Measurements from ENCODE around the gene APBA3. TPM values are rescaled to one million over a fixed set of nuclear protein-coding genes. Genes with fewer than 3 reads are reported as not detected.

The APBA3 gene
- total RNA-seq, 2 experiments from 2014 or later = 38.2 to 41.8 TPM

DNA sequence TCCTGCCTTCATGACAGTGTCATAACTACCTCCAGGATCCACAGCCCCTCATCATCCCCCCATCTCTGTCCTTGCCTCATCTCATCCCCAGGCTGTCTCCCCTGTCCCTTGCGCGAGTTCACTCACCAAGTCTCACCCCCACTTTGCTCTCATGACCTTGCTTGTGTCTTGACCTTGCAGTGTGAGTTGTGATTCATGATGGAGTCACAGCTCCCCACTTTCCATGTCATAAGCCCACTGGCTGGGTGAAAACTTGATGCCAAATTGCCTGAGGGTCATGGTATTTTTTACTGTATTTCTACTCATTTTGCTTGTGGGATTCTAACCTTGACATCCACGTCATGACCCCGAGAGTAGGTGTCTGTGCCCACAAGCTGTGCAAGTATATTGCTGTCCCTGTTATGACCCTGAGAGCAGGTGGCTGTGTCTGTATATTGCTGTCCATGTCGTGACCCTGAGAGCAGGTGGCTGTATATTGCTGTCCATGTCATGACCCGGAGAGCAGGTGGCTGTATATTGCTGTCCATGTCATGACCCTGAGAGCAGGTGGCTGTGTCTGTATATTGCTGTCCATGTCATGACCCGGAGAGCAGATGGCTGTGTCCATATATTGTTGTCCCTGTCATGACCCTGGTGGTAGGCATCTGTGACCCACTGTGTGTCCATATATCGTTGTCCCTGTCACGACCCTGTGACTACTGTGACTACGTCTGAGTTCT is 23.8 kb downstream of the APBA3 start:
- Mint-ChIP-seq H3K4me3 (no peak overlapping the region), H3K27me3 (no peaks in the 10 kb centered on the region), H3K27ac (no peak overlapping the region), H3K4me1 (ENCODE audit: low read depth) (peaks cover 11% of the 10 kb centered on the region), H3K36me3 (no peaks in the 10 kb centered on the region), H3K9me3 (no peaks in the 10 kb centered on the region)
- ChIA-PET POLR2A (no interaction called here), CTCF (interaction anchor here (0.6 kb wide), 1 partner anchor 181 kb away, joined by 3 read pairs; no protein-coding TSS in a partner anchor)
- no peak for DNase-seq
- intact Hi-C loops (cut with micrococcal nuclease) = no loop called here

DNA sequence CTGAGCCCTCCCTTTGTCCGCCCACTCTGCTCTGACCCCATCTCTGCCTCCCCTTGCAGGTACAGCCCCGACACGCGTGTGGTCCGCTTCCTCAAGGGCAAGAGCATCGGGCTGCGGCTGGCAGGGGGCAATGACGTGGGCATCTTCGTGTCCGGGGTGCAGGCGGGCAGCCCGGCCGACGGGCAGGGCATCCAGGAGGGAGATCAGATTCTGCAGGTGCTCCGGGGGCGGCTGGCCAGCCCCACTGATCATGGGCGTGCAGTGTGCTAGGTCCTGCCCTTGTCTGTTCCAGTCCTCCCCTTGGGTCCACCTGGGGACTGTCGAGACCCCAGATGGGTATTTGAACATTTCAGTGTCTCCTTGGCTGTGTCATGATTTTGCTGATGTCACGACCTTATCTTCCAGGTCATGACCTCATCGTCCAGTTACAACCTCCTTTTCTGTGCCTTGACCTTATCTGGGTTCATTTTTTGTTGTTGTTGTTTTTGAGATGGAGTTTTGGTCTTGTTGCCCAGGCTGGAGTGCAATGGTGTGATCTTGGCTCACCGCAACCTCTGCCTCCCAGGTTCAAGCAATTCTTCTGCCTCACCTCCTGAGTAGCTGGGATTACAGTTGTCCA is 25.3 kb downstream of the APBA3 start:
- H3K9me3 Mint-ChIP-seq = no peaks in the 10 kb centered on the region
- no peak overlapping the region for H3K27ac Mint-ChIP-seq
- H3K4me1 Mint-ChIP-seq (ENCODE audit: low read depth) = peaks cover 11% of the 10 kb centered on the region
- intact Hi-C loops (cut with micrococcal nuclease) = no loop called here
- H3K4me3 Mint-ChIP-seq = no peak overlapping the region
- DNase-seq = no peak
- CTCF ChIA-PET = no interaction called here
- no peaks in the 10 kb centered on the region for H3K36me3 Mint-ChIP-seq
- no peaks in the 10 kb centered on the region for H3K27me3 Mint-ChIP-seq
- POLR2A ChIA-PET = no interaction called here

- H3K36me3 Mint-ChIP-seq = no peaks in the 10 kb centered on the region
- intact Hi-C loops (cut with micrococcal nuclease) = no loop called here
- POLR2A ChIA-PET = no interaction called here
- no peak overlapping the region for H3K27ac Mint-ChIP-seq
- H3K4me3 Mint-ChIP-seq = no peak overlapping the region
- CTCF ChIA-PET = no interaction called here
- no peaks in the 10 kb centered on the region for H3K27me3 Mint-ChIP-seq
- no peaks in the 10 kb centered on the region for H3K9me3 Mint-ChIP-seq
- peaks cover 7% of the 10 kb centered on the region for H3K4me1 Mint-ChIP-seq (ENCODE audit: low read depth)
- DNase-seq = no peak
These were observed 27.2 kb downstream of the APBA3 start for GRCh38 chr19:3734310-3734600.

GRCh38 chr19:3733549-3734309 is 27.8 kb downstream of the APBA3 start:
- Mint-ChIP-seq H3K27ac (no peak overlapping the region), H3K4me1 (ENCODE audit: low read depth) (peaks cover 1% of the 10 kb centered on the region), H3K4me3 (no peak overlapping the region), H3K9me3 (no peaks in the 10 kb centered on the region), H3K27me3 (no peaks in the 10 kb centered on the region), H3K36me3 (no peaks in the 10 kb centered on the region)
- intact Hi-C loops (cut with micrococcal nuclease) = no loop called here
- no peak for DNase-seq
- CTCF ChIA-PET = no interaction called here
- POLR2A ChIA-PET = no interaction called here

- intact Hi-C loops (cut with micrococcal nuclease) = no loop called here
- CTCF ChIA-PET = interaction anchor here (0.7 kb wide), 1 partner anchor 82 kb away, joined by 3 read pairs; no protein-coding TSS in a partner anchor
These were observed 29.4 kb downstream of the APBA3 start for GRCh38 chr19:3732108-3732507.

DNA sequence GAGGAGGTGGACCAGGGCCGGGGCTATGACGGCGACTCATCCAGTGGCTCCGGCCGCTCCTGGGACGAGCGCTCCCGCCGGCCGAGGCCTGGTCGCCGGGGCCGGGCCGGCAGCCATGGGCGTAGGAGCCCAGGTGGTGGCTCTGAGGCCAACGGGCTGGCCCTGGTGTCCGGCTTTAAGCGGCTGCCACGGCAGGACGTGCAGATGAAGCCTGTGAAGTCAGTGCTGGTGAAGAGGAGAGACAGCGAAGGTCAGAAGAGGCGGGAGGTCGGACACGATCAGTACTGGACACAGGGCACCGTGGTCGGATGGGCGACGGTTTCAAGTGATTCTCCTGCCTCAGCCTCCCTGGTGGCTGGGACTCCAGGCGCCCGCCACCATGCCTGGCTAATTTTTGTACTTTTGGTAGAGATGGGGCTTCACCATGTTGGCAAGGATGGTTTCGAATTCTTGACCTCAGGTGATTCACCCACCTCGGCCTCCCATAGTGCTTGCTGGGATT is 31.0 kb downstream of the APBA3 start:
- POLR2A ChIA-PET = no interaction called here
- no peak overlapping the region for H3K27ac Mint-ChIP-seq

More at GRCh38 chr19:3732108-3732507, 29.4 kb downstream of the APBA3 start:
- no peak overlapping the region for H3K4me3 Mint-ChIP-seq
- no peak overlapping the region for H3K27ac Mint-ChIP-seq
- DNase-seq = no peak
- no peaks in the 10 kb centered on the region for H3K36me3 Mint-ChIP-seq
- POLR2A ChIA-PET = no interaction called here
- no peaks in the 10 kb centered on the region for H3K27me3 Mint-ChIP-seq
- H3K4me1 Mint-ChIP-seq (ENCODE audit: low read depth) = no peaks in the 10 kb centered on the region
- no peaks in the 10 kb centered on the region for H3K9me3 Mint-ChIP-seq

GRCh38 chr19:3725640-3726310 is 35.7 kb downstream of the APBA3 start:
- Mint-ChIP-seq H3K36me3 (no peaks in the 10 kb centered on the region), H3K4me1 (ENCODE audit: low read depth) (peaks cover 7% of the 10 kb centered on the region), H3K4me3 (no peak overlapping the region), H3K27me3 (peaks cover 4% of the 10 kb centered on the region), H3K9me3 (no peaks in the 10 kb centered on the region), H3K27ac (no peak overlapping the region)
- CTCF ChIA-PET = no interaction called here
- intact Hi-C loops (cut with micrococcal nuclease) = no loop called here
- DNase-seq = no peak
- POLR2A ChIA-PET = no interaction called here

More for the DNA sequence above, 31.0 kb downstream of the APBA3 start:
- CTCF ChIA-PET = no interaction called here
- DNase-seq = no peak
- Mint-ChIP-seq H3K9me3 (no peaks in the 10 kb centered on the region), H3K4me1 (ENCODE audit: low read depth) (no peaks in the 10 kb centered on the region), H3K27me3 (no peaks in the 10 kb centered on the region), H3K4me3 (no peak overlapping the region), H3K36me3 (no peaks in the 10 kb centered on the region)
- intact Hi-C loops (cut with micrococcal nuclease) = no loop called here

DNA sequence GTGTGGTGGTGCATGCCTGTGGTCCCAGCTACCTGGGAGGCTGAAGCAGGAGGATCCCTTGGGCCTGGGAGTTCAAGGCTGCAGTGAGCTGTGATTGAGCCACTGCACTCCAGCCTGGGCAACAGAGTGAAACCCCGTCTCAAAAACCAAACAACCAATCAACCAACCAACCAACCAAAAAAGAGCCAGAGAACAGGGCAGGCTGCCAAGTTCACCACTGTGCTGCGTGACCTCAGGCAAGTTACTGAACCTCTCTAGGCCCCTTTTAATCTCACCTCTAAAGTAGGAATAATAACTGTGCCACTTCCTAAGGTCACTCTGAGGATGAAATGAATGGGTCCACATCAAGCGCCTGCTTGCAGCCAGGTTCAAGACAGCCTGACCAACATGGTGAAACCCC is 36.4 kb downstream of the APBA3 start:
- intact Hi-C loops (cut with micrococcal nuclease) = no loop called here
- Mint-ChIP-seq H3K4me3 (no peak overlapping the region), H3K27ac (no peak overlapping the region), H3K4me1 (ENCODE audit: low read depth) (peaks cover 7% of the 10 kb centered on the region), H3K9me3 (no peaks in the 10 kb centered on the region), H3K36me3 (no peaks in the 10 kb centered on the region), H3K27me3 (peaks cover 4% of the 10 kb centered on the region)
- POLR2A ChIA-PET = interaction anchor here (0.6 kb wide), 1 partner anchor 87 kb away, joined by 4 read pairs; no protein-coding TSS in a partner anchor
- no peak for DNase-seq
- CTCF ChIA-PET = no interaction called here

- Mint-ChIP-seq H3K36me3 (no peaks in the 10 kb centered on the region), H3K4me1 (ENCODE audit: low read depth) (peaks cover 7% of the 10 kb centered on the region), H3K4me3 (no peak overlapping the region), H3K9me3 (no peaks in the 10 kb centered on the region), H3K27ac (no peak overlapping the region), H3K27me3 (peaks cover 4% of the 10 kb centered on the region)
- ChIA-PET POLR2A (no interaction called here), CTCF (no interaction called here)
- intact Hi-C loops (cut with micrococcal nuclease) = no loop called here
- no peak for DNase-seq
These were observed 37.6 kb downstream of the APBA3 start for GRCh38 chr19:3723883-3724282.

- Mint-ChIP-seq H3K4me1 (ENCODE audit: low read depth) (peaks cover 7% of the 10 kb centered on the region), H3K36me3 (no peaks in the 10 kb centered on the region), H3K9me3 (no peaks in the 10 kb centered on the region), H3K27ac (no peak overlapping the region), H3K27me3 (peaks cover 4% of the 10 kb centered on the region), H3K4me3 (no peak overlapping the region)
- ChIA-PET POLR2A (interaction anchor here (1.1 kb wide), 1 partner anchor 96 kb away, joined by 4 read pairs; no protein-coding TSS in a partner anchor), CTCF (interaction anchor here (1.8 kb wide), 1 partner anchor 99 kb away, joined by 8 read pairs; no protein-coding TSS in a partner anchor)
- intact Hi-C loops (cut with micrococcal nuclease) = no loop called here
- no peak for DNase-seq
These were observed 38.4 kb downstream of the APBA3 start for GRCh38 chr19:3723110-3723488.

DNA sequence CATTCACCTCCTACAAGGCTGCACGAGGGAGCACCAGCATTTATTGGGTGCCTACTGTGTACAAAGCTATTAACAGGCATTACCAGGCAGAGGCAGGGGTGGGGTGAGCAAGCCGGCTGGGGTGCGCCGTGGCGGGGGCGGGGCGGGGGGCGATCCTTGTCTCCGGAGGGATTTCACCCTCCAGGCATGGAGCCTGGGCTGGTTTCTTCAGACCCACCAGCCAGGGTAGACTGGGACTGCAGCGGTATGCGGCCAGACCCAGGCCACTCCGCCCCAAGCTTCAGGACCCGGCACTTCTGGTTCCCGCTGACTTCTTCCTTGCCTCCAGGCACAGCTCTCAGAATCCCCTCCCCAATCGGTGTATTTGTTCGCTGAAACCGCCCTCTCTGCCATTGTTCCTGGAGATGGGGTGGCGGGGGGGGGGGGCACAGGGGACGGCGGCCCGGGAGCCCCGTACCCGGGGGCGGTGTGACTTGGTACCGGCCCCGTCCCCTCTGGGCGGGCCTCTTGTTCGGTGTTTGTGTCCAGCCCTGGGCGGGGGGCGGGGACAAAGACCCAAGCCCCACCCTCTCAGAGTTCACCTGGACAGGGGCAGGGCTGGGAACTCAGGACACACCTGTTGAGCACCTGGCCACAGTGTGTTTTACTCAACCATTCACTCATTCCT is 38.9 kb downstream of the APBA3 start:
- Mint-ChIP-seq H3K27ac (no peak overlapping the region), H3K27me3 (peaks cover 4% of the 10 kb centered on the region), H3K9me3 (no peaks in the 10 kb centered on the region), H3K4me1 (ENCODE audit: low read depth) (peaks cover 7% of the 10 kb centered on the region), H3K4me3 (peak overlapping the region; percentile 55), H3K36me3 (no peaks in the 10 kb centered on the region)
- intact Hi-C loops (cut with micrococcal nuclease) = no loop called here
- ChIA-PET POLR2A (interaction anchor here (1.1 kb wide), 1 partner anchor 95 kb away, joined by 4 read pairs; no protein-coding TSS in a partner anchor), CTCF (interaction anchor here (1.8 kb wide), 1 partner anchor 100 kb away, joined by 8 read pairs; no protein-coding TSS in a partner anchor)
- DNase-seq = no peak
